ENCODE data around the gene ASPN.

Gene ASPN

DNA sequence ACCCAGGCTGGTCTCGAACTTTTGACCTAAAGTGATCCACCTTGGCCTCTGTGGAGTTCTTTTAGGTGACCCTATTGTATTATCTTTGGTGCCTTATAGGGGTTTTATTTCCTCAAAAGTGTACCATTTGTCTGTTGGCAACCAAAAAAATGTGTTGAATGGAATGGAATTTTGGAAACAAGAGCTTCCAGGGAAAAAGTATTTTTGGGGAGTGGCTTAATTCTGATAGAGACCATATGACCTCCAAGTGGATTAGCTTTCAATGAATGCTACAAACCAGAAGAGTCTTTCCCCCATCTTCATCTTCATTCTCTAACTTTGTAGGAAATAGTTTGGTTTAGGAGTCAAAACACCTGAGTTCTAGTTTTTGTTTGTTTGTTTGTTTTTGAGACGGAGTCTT lies 74.5 kb downstream of the ASPN start:
- DNase-seq = no peak

DNA sequence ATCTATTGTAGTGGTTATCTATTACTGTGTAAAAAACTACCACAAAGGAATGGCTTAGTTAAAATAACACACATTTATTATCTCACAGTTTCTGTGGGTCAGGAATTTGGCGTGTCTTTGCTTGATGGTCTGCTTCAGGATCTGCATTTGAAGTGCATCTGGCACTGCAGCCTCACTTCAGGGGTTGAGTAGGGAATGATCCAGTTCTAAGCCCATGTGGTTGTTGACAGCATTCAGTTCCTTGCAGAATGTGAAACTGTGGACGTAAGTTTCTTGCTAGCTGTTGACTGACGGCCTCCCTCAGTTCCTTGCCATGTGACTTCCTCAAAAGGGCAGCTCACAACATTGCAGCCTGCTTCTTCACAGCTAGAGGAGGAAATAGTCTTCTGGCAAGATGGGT lies 75.8 kb downstream of the ASPN start:
- DNase-seq = peak; percentile 47 to 54
